ENCODE data around the gene ATP2B3. TPM values are rescaled to one million over a fixed set of nuclear protein-coding genes. Genes with fewer than 3 reads are reported as not detected.

Gene ATP2B3
- total RNA-seq, 4 donors from 2014 or later = not detected

GRCh38 chrX:153622661-153623309 lies 105.3 kb downstream of the ATP2B3 start:
- TF ChIP-seq CTCF (IDR thresholded peaks at IDR 0.05) = no peak
- no peak for TF ChIP-seq POLR2A (IDR thresholded peaks at IDR 0.05)
- H3K9me3 ChIP-seq = no peaks in the 10 kb centered on the region

GRCh38 chrX:153623310-153624029 lies 106.0 kb downstream of the ATP2B3 start:
- TF ChIP-seq POLR2A (IDR thresholded peaks at IDR 0.05) (no peak), CTCF (IDR thresholded peaks at IDR 0.05) (no peak)
- intact Hi-C loops (cut with DNase I) = no loop called here
- DNase-seq = no peak
- Histone ChIP-seq H3K4me1 (no peaks in the 10 kb centered on the region), H3K27me3 (no peaks in the 10 kb centered on the region), H3K9me3 (no peaks in the 10 kb centered on the region), H3K27ac (no peak overlapping the region), H3K4me3 (replicated peaks in 1 of 3) (no peak overlapping the region), H3K36me3 (no peaks in the 10 kb centered on the region)
- WGBS, 2 donors = 45 to 66% methylated on average over 4 to 11 of the region's 16 CpGs

More at GRCh38 chrX:153622661-153623309, 105.3 kb downstream of the ATP2B3 start:
- DNase-seq = no peak
- Histone ChIP-seq H3K36me3 (no peaks in the 10 kb centered on the region), H3K4me3 (replicated peaks in 1 of 3) (no peak overlapping the region), H3K4me1 (no peaks in the 10 kb centered on the region), H3K27me3 (no peaks in the 10 kb centered on the region), H3K27ac (no peak overlapping the region)
- WGBS, 2 donors = 59 to 73% methylated on average over 14 to 16 of the region's 17 CpGs
- intact Hi-C loops (cut with DNase I) = no loop called here

- Histone ChIP-seq H3K27ac (no peak overlapping the region), H3K4me3 (replicated peaks in 1 of 3) (no peak overlapping the region), H3K4me1 (no peaks in the 10 kb centered on the region), H3K27me3 (no peaks in the 10 kb centered on the region), H3K9me3 (no peaks in the 10 kb centered on the region), H3K36me3 (no peaks in the 10 kb centered on the region)
- WGBS, 2 donors = 79 to 80% methylated on average over 3 to 11 of the region's 15 CpGs
- intact Hi-C loops (cut with DNase I) = no loop called here
- no peak for DNase-seq
- TF ChIP-seq POLR2A (IDR thresholded peaks at IDR 0.05) = no peak
- no peak for TF ChIP-seq CTCF (IDR thresholded peaks at IDR 0.05)
Observed at GRCh38 chrX:153624196-153625091, 107.0 kb downstream of the ATP2B3 start.

GRCh38 chrX:153625271-153626024 lies 108.0 kb downstream of the ATP2B3 start:
- no peak for TF ChIP-seq CTCF (IDR thresholded peaks at IDR 0.05)
- TF ChIP-seq POLR2A (IDR thresholded peaks at IDR 0.05) = no peak
- Histone ChIP-seq H3K27me3 (no peaks in the 10 kb centered on the region), H3K4me1 (no peaks in the 10 kb centered on the region), H3K9me3 (no peaks in the 10 kb centered on the region), H3K27ac (no peak overlapping the region), H3K4me3 (replicated peaks in 1 of 3) (no peak overlapping the region), H3K36me3 (no peaks in the 10 kb centered on the region)
- no peak for DNase-seq
- intact Hi-C loops (cut with DNase I) = no loop called here
- 70 to 78% methylated on average over 2 to 9 of the region's 21 CpGs for WGBS, 2 donors
